ENCODE measurements around the gene XKR8.

The XKR8 gene

DNA sequence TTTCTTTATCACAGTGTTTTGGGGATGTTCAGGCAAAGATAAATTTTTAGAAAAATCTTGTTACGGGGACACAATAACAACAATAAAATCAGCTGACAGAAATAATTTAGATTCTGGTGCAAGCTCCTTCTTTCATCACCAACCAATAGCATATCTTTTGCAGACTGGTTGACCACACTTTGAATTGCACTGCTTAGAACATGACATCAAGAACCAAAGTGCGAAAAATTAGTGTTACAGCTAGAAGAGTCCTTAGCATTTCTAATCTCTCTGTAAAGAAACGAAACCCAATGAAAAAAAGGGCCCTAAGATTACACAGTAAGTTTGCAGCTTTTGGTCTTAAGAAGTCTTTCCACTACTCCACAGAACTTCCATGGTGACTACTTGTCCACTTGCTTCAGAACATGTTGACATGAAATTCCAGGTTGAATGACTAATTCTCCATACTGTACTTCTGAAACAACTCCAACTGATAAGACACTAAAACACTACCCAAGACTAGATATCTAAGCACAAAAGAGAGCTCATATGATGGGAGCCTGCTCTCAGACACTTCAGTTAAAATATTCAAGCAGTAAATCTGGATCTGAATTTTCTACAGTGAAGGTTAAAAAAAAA lies 31.3 kb downstream of the XKR8 start:
- TF ChIP-seq POLR2AphosphoS5 (IDR thresholded peaks at IDR 0.05; ENCODE audit: low read depth, low read length) (no peak), REST (IDR thresholded peaks at IDR 0.05; ENCODE audit: insufficient read depth in 1 of 2, low read depth in 2 of 2, low read length in 2 of 2) (no peak), FOXP2 (optimal IDR thresholded peaks at IDR 0.05; ENCODE audit: borderline replicate concordance, extremely low read depth, extremely low read length, insufficient read depth) (no peak), TAF1 (IDR thresholded peaks at IDR 0.05; ENCODE audit: borderline replicate concordance, insufficient read depth, low read length) (no peak), SIN3A (IDR thresholded peaks at IDR 0.05; ENCODE audit: borderline replicate concordance, insufficient read depth, low read length) (no peak)

DNA sequence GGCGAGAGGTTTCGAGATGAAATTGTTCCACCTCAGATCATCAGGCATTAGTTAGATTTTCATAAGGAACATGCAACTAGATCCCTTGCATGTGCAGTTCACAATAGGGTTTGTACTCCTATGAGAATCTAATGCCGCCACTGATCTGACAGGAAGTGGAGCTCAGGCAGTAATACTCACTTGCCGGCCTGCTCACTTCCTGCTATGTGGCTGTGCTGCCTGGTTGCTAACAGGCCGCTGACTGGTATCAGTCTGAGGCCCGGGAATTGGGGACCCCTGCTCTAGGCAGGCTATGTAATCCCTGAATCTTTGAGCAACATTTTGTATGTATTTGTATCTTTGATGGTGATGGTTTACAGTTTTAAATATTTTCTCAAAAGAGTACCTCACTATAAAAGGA lies 32.5 kb downstream of the XKR8 start:
- no peak for TF ChIP-seq TAF1 (IDR thresholded peaks at IDR 0.05; ENCODE audit: borderline replicate concordance, insufficient read depth, low read length)
- no peak for TF ChIP-seq SIN3A (IDR thresholded peaks at IDR 0.05; ENCODE audit: borderline replicate concordance, insufficient read depth, low read length)
- TF ChIP-seq REST (IDR thresholded peaks at IDR 0.05; ENCODE audit: insufficient read depth in 1 of 2, low read depth in 2 of 2, low read length in 2 of 2), result no peak
- no peak for TF ChIP-seq POLR2AphosphoS5 (IDR thresholded peaks at IDR 0.05; ENCODE audit: low read depth, low read length)
- no peak for TF ChIP-seq FOXP2 (optimal IDR thresholded peaks at IDR 0.05; ENCODE audit: borderline replicate concordance, extremely low read depth, extremely low read length, insufficient read depth)

DNA sequence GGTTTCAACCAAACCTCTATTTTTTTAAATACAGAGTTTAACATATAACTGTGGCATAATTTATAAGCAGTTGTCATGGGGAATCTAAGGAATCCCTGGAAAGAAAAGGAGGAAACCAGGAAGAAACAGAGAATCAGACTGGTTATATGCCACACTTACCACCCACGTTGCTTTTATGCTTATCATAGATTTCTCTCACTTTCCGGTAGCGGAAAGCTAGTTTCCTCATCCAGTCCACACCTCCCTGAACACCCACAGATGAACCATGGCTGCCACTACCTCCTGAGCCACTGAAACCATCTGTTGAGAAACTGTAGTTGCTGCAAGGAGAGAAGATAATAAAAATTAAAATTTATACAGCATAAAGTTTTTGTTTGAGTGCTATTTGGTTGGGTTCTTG lies 33.5 kb downstream of the XKR8 start:
- no peak for TF ChIP-seq TAF1 (IDR thresholded peaks at IDR 0.05; ENCODE audit: borderline replicate concordance, insufficient read depth, low read length)
- no peak for TF ChIP-seq FOXP2 (optimal IDR thresholded peaks at IDR 0.05; ENCODE audit: borderline replicate concordance, extremely low read depth, extremely low read length, insufficient read depth)
- no peak for TF ChIP-seq POLR2AphosphoS5 (IDR thresholded peaks at IDR 0.05; ENCODE audit: low read depth, low read length)
- no peak for TF ChIP-seq SIN3A (IDR thresholded peaks at IDR 0.05; ENCODE audit: borderline replicate concordance, insufficient read depth, low read length)
- no peak for TF ChIP-seq REST (IDR thresholded peaks at IDR 0.05; ENCODE audit: insufficient read depth in 1 of 2, low read depth in 2 of 2, low read length in 2 of 2)

DNA sequence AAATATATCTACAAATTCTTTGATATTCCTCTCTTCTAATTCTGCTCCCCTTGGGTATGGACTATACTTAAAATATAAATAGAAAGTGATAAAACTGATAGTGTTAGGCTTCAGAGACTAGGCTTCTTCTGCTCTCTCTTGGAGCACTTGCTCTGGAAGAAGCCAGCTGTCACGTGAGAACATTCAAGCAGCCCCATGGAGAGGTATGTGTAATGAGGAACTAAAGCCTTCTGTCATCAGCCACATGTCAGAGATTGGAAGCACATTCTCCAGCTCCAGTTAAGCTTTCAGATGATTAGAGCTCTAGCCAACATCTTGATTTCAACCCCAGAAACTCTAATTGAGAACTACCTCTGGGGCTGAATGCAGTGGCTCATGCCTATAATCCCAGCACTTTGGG lies 34.3 kb downstream of the XKR8 start:
- no peak for TF ChIP-seq FOXP2 (optimal IDR thresholded peaks at IDR 0.05; ENCODE audit: borderline replicate concordance, extremely low read depth, extremely low read length, insufficient read depth)
- no peak for TF ChIP-seq REST (IDR thresholded peaks at IDR 0.05; ENCODE audit: insufficient read depth in 1 of 2, low read depth in 2 of 2, low read length in 2 of 2)
- TF ChIP-seq SIN3A (IDR thresholded peaks at IDR 0.05; ENCODE audit: borderline replicate concordance, insufficient read depth, low read length), result no peak
- TF ChIP-seq POLR2AphosphoS5 (IDR thresholded peaks at IDR 0.05; ENCODE audit: low read depth, low read length), result no peak
- TF ChIP-seq TAF1 (IDR thresholded peaks at IDR 0.05; ENCODE audit: borderline replicate concordance, insufficient read depth, low read length), result no peak
